Hippocampal formation (tissue), 2 donors: ENCODE results near the gene MAMSTR.

Experiments
- DNase-seq, 2 donors: peaks; one replicate each; lab custom pipeline; 2025; lab: John Stamatoyannopoulos, UW

Gene MAMSTR

DNA sequence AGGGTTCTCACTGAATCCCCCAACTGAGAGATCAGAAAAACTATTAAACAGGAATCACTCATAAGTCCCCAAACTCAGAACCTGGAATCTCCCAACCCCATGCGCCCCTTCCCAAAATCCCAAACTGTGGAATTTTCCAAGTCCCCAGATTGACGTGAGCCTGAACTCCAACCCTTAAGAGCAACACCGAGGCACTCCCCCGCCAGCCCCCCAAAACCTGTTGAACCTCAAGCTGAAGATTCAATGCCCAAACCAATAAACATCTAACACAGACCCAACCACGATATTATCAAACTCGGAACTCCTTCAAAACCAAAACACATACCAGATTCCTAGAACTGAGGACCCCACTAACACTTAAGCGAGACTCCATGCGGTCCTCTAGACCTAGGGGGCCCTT is 26.6 kb upstream of the MAMSTR start:
- DNase-seq = no peak

- DNase-seq = peak; percentile 44 to 53
Observed at GRCh38 chr19:48745208-48745995, 25.9 kb upstream of the MAMSTR start.

DNA sequence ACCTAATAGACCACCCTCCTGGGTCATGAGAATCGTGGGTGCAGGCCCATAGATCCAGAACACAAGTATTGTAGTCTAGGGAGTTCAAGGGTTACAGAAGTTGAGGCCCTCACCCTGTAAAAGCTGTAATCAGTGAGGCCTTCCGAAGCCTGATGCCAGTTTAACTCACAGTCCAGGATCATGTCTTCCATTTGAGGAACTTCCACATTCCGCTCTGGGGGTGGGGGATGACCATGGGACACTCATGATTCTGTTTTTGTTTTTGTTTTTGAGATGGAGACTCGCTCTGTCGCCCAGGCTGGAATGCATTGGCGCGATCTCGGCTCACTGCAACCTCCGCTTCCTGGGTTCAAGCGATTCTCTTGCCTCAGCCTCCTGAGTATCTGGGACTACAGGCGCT is 22.6 kb upstream of the MAMSTR start:
- no peak for DNase-seq

GRCh38 chr19:48741129-48741999 is 21.8 kb upstream of the MAMSTR start:
- DNase-seq = no peak

- no peak for DNase-seq
Observed at GRCh38 chr19:48740164-48740972, 20.8 kb upstream of the MAMSTR start, which contains the start of gene RASIP1. TSS of gene RASIP1 (minus strand) at chr19:48740610. CDS start at chr19:48740282, 328 bp downstream.

DNA sequence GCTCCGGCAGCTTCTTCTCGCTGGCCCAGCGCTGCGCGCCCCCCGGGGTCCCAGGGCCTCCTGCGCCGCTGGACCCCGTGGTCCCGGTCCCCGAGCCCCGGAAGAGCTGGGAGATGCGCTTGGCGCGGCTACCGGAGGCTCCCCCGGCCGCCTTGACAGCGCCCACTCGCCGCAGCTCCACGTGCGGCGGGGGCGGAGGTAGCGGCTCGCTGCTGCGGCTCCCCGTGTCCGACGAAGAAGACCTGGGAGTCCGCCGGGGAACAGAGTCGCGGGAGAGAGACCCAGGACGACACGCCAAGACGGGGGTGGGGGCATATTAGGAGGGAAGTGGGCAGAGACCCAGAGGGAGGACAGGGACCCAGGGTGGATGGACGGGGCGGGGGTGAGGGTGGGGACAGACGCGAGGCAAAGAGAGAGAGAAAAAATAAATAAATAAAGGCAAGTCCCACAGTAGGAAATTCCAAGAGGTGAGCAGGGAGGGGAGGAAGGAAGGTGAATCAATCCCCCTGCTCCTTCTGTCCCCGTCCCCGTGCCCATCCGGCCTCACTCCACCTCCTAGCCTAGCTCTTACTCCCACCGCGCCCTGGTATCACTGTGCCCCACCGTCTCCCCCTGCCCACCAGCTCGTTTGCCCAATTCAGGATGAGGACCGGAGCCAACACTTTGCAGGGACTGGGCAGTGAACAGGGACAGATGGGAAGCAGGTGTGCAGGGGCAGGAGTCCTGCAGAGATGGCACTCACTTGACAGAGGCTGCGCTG is 20.1 kb upstream of the MAMSTR start:
- DNase-seq = no peak

DNA sequence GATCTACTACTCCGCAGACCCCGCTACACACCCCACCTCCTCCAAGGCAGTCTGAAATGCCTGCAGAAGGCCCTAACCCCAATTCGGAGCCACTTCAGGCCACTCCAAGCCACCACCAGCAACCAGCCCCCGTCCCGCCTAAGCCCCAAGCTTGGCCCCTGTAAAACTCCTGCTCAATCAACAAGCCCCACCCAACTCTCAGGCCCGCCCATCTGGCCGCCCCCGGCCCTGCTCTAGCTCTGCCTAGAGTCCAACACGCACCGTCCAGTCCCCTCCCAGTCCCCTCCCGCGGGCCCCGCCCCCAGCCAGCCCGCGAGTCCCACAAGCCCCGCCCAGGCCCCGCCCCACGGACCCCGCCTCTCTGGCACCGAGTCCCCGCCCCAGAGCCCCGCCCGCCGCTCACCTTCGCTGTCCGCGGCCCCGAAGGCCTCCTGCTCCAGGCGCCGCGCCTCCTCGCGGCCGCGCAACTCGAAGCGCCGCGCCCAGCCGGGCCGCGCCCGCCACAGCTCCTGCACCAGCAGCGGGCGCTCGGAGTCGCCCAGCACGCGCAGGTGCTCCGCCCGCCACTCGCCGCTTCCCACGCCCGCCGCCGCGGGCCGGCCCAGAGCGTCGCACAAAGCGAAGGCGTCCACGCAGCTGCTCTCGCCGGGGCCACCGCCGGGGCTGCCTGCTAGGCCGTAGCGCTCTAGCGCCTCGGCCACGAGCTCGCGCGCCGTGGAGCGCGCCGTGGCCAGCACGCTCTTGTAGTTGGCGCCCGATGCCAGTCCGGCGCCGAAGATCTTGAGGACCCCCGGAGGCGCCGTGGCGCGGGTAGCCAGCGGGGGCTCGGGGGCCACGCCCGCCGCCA is 19.3 kb upstream of the MAMSTR start:
- DNase-seq = peak; percentile 45 to 80

- DNase-seq = no peak
Observed at GRCh38 chr19:48737360-48737998, 18.0 kb upstream of the MAMSTR start.

GRCh38 chr19:48735031-48735615 is 15.6 kb upstream of the MAMSTR start:
- no peak for DNase-seq

DNA sequence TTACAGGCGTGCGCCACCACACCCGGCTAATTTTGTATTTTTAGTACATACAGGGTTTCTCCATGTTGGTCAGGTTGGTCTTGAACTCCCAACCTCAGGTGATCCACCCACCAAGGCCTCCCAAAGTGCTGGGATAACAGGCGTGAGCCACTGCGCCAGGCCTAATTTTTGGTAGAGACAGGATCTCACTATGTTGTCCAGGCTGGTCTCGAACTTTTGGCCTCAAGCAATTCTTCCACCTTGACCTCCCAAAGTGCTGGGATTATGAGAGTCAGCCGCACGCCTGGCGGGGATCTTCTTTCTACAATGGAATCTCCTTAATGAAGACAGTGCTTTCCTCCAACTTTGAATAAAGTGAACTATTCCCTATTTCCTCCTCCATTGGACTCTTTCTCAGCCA is 15.1 kb upstream of the MAMSTR start:
- no peak for DNase-seq

GRCh38 chr19:48731452-48731851 is 11.9 kb upstream of the MAMSTR start:
- no peak for DNase-seq

GRCh38 chr19:48728911-48729664 is 9.6 kb upstream of the MAMSTR start:
- no peak for DNase-seq

DNA sequence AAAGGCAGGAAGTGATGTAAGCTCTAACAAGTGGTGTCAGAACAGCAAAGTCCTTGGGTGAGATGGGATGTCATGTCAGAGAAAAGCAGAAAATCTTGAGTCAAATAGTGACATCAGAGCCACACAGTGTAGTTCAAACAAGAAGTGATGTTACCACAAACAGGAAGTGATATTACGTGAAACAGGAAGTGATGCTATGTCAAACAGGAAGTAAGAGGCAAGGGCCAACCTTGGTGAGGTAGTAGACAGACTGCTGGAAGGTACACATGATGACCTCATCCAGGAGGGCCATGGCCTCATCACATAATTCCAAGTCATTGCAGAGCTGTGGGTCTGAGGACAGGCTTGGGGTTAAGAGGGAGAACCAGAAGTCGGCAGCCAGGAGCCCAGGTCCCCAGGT is 7.0 kb upstream of the MAMSTR start:
- DNase-seq = no peak

- peak in 1 of 2 donors; percentile 58 for DNase-seq
Observed at GRCh38 chr19:48724796-48725753, 5.5 kb upstream of the MAMSTR start.

- no peak for DNase-seq
Observed at GRCh38 chr19:48722196-48722708, 2.7 kb upstream of the MAMSTR start.

GRCh38 chr19:48720613-48721296 is 1.2 kb upstream of the MAMSTR start:
- DNase-seq = peak; percentile 98 to 99

- no peak for DNase-seq
Observed at GRCh38 chr19:48720251-48720612, 707 bp upstream of the MAMSTR start.
